ENCODE measurements around the gene UNC119.
"Not testable (repeated sequence)": the region's sequence is repeated elsewhere in the genome, so short reads cannot be mapped to it uniquely, and the experiment has no call there.

The UNC119 gene

DNA sequence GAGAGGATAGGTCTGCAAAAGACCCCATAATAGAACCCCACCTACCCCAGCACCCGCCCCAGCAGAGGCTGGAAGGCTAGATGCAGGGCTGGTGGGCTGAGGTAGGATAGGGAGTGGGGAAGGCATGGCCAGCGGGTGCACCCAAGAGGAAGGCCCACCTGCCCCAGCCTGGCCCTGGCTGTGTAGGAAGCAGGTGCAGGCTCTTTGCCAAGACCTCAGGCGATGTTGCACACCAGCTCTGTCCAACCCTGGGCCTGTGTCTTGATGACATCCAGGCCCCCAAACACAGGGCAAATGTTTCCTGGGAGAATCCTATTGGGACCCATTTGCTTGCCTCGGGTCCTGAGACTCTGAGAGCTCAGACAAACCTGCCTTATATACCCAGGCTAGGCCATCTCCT, 12.2 kb downstream of the UNC119 start:
- no peak for DNase-seq

DNA sequence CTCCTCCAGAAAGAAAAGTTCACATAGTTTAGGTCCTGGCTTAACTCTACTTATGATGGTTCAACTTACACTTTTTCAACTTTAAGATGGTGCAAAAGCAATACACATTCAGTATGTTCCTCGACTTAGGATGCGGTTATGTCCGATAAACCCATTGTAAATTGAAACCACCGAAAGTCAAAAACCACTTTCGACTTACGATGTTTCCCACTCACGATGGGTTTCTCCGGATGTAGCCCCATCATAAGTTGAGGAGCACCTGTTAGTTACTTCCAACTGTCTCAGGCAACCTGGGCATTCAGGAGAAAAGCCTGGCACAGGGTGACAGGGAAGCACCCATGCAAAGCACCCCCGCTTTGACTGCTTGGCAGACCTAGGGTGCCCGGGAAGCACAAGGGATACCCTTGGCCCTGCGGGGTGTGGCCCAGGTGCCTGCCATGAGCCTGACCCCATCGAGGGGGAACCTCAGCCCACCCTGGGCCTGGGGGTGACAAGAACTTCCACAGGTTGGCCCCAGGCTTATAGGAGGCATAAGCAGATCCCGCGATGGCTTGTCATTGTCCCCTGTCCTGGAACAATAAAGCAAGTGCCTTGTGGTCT, 14.0 kb downstream of the UNC119 start:
- no peak for DNase-seq

DNA sequence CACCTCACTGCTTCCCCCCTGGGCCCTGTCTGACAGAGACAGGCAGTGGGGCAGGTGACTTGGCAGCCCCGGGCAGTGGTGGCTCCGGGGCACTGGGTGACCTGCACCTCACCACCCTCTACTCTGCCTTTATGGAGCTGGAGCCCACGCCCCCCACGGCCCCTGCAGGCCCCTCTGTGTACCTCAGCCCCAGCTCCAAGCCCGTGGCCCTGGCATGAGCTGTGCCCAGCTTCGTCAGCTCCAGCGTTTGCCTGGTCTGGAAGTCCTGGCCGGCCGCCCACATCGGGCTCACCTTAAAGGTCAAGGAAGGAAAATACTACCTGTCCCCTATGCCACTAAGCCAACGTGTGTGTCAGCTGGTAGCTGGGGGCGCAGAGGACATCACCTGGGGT, 15.2 kb downstream of the UNC119 start:
- DNase-seq = no peak

- DNase-seq = no peak
Measured at GRCh38 chr17:28536532-28537218, 15.7 kb downstream of the UNC119 start.

- DNase-seq = no peak
Measured at GRCh38 chr17:28534740-28535375, 17.6 kb downstream of the UNC119 start.

DNA sequence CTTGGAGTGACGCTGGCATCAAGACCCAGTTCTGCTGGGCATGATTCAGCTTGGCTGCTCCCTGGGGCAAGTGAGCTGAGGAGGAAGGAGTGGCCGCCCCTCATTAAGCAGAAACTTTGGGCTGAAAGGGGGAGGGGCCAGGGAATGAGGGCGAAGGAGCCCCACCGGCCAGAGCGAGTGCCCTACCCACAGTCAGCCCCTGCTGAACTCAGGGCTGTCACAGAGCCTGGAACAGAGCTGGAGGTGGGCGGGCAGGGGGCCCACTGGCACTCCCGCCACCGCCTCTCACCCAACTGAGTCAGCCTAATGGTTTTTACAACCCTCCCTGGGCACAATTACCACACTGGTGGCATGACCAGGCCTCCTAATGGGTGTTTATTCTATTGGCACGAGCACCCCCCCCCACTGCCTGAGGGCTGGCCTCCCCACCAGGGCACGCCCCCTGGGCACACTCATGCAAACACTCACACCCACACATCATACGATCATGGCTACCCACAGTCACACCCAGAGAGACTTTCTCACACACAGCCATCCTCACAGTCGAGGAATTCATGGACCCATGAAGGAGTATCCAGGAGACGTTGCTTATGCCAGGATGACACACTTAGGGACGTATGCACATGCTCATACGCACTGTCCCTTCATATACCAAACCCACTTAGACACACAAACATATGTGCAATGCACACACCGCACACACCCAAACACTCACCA, 19.2 kb downstream of the UNC119 start:
- no peak for DNase-seq

- DNase-seq = no peak
Measured at GRCh38 chr17:28532050-28532960, 20.1 kb downstream of the UNC119 start.

DNA sequence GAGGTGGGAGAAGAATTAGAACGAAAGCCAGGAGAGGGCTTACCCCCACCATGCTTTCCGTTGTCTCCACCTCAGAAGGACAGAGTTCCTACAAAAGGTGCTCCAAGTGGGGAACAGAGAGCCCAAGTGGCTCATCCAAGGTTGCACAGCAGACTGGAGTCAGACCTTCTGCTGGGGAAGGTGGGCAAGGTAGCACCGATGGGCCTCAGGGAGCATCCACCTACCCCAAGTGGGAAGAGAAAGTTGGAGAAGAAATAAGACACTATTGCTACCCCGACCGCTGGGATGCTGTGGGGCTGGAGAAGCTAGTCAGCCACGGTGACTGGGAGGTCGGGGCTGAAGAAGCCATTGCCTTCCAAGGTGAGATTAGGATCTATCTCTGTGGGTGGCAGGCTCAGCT, 21.5 kb downstream of the UNC119 start:
- DNase-seq = no peak

DNA sequence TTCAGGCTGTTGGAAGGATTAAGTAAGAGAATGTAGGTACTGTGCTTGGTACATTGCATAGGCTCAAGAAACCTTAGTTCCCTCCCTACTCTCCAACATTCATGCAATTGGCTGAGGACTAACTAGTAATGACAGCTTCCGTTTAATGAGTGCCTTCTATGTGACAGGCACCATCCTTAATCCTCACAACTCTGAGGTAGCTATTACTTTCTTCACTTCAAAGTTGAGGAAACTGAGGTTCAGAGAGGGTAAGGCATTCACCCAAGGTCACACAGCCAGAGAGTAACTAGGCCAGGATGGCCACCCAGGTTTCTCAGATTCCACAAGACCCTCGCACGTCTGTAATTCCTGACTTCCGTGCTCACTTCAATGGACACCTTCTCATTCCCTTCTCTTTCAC, 22.2 kb downstream of the UNC119 start:
- DNase-seq = no peak

GRCh38 chr17:28529013-28529400, 23.4 kb downstream of the UNC119 start:
- DNase-seq = no peak

GRCh38 chr17:28528327-28529012, 24.0 kb downstream of the UNC119 start:
- DNase-seq = no peak

GRCh38 chr17:28527859-28528258, 24.6 kb downstream of the UNC119 start:
- no peak for DNase-seq

DNA sequence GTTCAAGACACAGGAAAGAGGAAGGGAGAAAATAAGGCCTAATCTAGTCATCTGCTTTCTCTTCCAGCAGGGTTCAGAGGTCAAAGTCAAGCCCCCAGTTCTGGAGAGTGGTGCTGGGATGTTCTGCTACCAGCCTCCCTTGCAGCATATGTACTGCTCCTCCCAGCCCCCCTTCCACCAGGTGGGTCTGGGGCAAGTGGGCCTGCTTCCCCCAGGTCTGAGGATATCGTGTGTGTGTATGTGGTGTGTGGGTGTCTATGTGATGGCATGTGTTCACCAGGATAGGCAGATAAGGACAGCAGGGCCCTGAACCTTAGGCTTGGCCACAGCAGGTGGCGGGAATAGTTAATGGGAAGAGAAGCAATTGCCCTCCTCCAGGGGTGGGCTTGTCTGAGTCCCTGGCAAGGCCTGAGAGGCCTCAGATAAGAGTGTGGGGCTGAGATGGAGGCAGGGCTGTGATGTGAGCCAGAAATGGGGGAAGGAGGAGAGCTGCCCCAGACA, 25.2 kb downstream of the UNC119 start:
- DNase-seq = no peak

DNA sequence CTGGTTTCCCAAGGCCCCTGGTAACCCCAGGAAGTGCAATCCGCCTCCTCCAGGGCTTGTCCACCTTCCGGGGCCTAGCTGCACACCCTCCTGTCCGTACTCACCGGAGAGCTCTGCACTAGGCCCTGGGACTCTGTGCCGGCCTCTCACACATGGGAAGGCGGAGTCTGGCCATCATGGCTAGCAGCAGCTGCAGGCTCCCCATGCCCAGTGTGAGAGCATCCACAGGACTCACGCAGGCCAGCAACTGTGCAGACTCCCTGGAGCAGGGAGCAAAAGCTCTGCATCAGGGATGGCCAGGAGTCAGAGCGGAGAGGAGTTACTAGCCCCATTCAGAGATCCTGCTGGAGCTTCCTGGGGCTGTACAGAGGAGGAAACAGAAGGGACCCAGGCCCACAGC, 26.0 kb downstream of the UNC119 start:
- no peak for DNase-seq

DNA sequence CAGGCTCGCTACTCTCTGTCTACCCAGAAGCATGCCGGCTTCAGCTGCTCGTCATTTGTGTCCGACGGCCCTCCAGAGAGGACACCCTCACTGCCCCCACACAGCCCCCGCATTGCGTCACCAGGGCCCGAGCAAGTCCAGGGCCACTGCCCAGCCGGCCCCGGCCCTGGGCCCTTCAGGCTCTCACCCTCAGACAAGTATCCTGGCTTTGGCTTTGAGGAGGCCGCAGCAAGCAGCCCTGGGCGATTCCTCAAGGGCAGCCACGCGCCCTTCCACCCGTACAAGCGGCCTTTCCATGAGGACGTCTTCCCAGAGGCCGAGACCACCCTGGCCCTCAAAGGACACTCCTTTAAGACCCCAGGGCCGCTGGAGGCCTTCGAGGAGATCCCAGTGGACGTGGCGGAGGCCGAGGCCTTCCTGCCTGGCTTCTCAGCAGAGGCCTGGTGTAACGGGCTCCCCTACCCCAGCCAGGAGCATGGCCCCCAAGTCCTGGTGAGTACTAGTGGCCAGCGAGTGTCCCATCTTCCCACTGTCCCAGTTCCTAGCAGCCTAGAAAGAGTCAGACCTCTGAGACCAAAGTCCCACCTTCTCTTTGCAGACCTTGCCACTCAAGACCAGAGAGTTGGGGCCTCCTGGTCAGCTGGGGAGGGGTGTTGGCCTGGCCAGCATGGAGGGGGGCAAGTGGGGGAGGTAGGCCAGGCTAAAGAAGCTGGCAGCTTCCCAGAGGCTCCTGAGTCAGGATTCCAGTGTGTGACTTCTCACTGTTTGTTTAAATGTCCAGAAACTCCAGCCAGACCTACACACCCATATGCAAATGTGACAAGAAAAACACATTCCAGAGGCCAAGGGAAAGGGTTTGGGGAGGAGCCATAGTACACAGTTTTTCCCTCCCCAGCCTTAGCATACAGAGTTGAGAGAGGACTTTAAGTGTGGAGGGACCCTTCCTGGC, 27.7 kb downstream of the UNC119 start:
- no peak for DNase-seq

DNA sequence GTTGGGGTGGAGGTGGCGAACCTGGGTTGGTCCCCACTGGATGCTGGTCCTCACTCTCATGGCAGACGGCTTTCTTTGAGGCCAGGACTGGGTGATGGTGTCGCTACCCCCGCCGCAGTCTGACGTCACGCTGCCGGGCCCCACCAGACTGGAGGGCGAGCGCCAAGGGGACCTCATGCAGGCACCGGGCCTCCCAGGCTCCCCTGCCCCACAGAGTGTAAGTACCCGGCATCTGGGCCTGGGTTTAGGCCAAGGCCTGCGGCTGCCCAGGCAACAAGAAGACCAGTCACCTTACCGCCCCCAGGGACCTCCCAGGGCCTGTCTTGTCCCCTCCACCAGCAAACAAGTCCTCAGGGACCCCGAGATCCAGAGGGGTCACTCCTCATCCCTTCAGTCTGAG, 28.5 kb downstream of the UNC119 start:
- no peak for DNase-seq

- DNase-seq = no peak
Measured at GRCh38 chr17:28523186-28523585, 29.2 kb downstream of the UNC119 start.

GRCh38 chr17:28522281-28522680, 30.1 kb downstream of the UNC119 start:
- DNase-seq = not testable (repeated sequence)

- DNase-seq = no peak
Measured at GRCh38 chr17:28521311-28522085, 30.9 kb downstream of the UNC119 start.

DNA sequence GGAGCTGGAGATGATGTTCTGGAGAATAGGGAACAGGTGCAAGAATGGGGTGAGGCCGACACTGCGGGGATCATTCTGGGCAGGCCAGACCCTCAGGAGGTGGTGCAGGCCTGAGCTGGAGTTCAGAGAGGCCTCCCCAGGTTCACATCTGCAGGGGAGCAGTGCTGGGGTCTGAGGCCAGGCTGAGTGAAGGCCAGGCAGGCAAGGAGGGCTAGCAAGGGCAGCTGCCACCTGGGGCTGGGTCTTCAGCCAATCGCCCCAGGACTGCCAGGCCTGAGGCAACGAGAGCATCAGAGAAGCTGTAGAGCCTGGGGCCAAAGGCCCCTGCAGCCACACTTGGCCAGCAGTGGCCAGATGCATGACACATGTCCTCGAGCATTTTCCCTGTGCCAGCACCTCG, 31.7 kb downstream of the UNC119 start:
- DNase-seq = no peak
